HCT116 (cell line): ENCODE data around the gene KRT14. TPM values are rescaled to one million over a fixed set of nuclear protein-coding genes. Genes with fewer than 3 reads are reported as not detected.
"Not testable (repeated sequence)": the region's sequence is repeated elsewhere in the genome, so short reads cannot be mapped to it uniquely, and the experiment has no call there.

Experiments
- ATAC-seq: fragments of 200-7000 bp; cut with Tn5 transposase; 2 replicates; pipeline ENCODE4 v1.9.1; 2020; ENCODE audit warnings: mild to moderate bottlenecking, moderate library complexity
- BruUV-seq: library from RNA; stranded (reverse); fragments of 400-500 nt; replicated peaks from 2 replicates; lab custom pipeline; 2021; lab: Mats Ljungman, UMichigan
- CTCF ChIA-PET: fragments of 300-600 bp; sonication (Branson Sonifier 250); formaldehyde crosslinking; loops from one replicate; lab custom pipeline; 2021; ENCODE audit warnings: antibody characterized with exemption; lab: Charles Lee
- POLR2A ChIA-PET: fragments of 300-600, 350-600 bp; sonication (Branson Sonifier 250); formaldehyde crosslinking; loops from one replicate; lab custom pipeline; 2021; ENCODE audit warnings: antibody characterized with exemption; lab: Charles Lee
- RAD21 ChIA-PET, 2 experiments: fragments of 300-600 bp; sonication (Branson Sonifier 250); formaldehyde crosslinking; loops; one replicate each; lab custom pipeline; 2023; ENCODE audit warnings: low total read pairs in 2 of 2; ENCODE audit not compliant: uncharacterized antibody in 2 of 2, unreplicated experiment in 2 of 2, low non-redundant PET in 1 of 2; lab: Charles Lee
- DNase-seq: peaks from one replicate; pipeline ENCODE4 v3.0.0-alpha.2; 2010; ENCODE audit warnings: low read depth, low spot score
- H2AFZ ChIP-seq: fragments of 200-600 bp; shearing (Covaris generic), sonication (generic); 2 replicates; pipeline ENCODE4 v1.6.1; 2017; ENCODE audit warnings: low read depth, mixed run types, mixed read lengths, antibody characterized with exemption, low read length; ENCODE audit not compliant: poor library complexity, severe bottlenecking
- H3K27ac ChIP-seq: 2 replicates; pipeline ENCODE4 v1.5.1; 2012; ENCODE audit warnings: low read depth, low read length
- H3K27me3 ChIP-seq: fragments of 200-600 bp; sonication (generic); 2 replicates; pipeline ENCODE4 v1.6.1; 2016; ENCODE audit warnings: mixed run types, low read length, mixed read lengths; ENCODE audit not compliant: insufficient read depth
- H3K36me3 ChIP-seq, 2 experiments: fragments of 200-500 bp in 1 of 2; fragments of 200-600 bp in 1 of 2; sonication (Bioruptor generic) in 1 of 2; sonication (generic) in 1 of 2; 2 replicates each; pipeline versions ENCODE4 v1.5.1 to v1.6.1; 2014 to 2016; ENCODE audit warnings: low read length in 2 of 2, inconsistent platforms in 1 of 2, mixed read lengths in 1 of 2, mixed run types in 1 of 2; ENCODE audit not compliant: insufficient read depth in 2 of 2, control insufficient read depth in 1 of 2
- H3K4me1 ChIP-seq, 2 experiments: fragments of 200-600 bp in 1 of 2; sonication (generic) in 1 of 2; 2 replicates each; pipeline versions ENCODE4 v1.5.1 to v1.6.1; 2012 to 2017; ENCODE audit warnings: low read length in 2 of 2, inconsistent platforms in 1 of 2, mild to moderate bottlenecking in 1 of 2, mixed read lengths in 1 of 2, mixed run types in 1 of 2, moderate library complexity in 1 of 2; ENCODE audit not compliant: insufficient read depth in 2 of 2, control insufficient read depth in 1 of 2
- H3K4me2 ChIP-seq: fragments of 200-600 bp; sonication (generic); 2 replicates; pipeline ENCODE4 v1.6.1; 2017; ENCODE audit warnings: mixed run types, low read length, mixed read lengths
- H3K4me3 ChIP-seq, 2 experiments: fragments of 200-600 bp in 1 of 2; sonication (generic) in 1 of 2; replicated peaks in 1 of 2; 2 replicates each; pipeline ENCODE4 v1.5.1; 2011 to 2016; ENCODE audit warnings: low read length in 2 of 2, control low read depth in 1 of 2, low read depth in 1 of 2, mild to moderate bottlenecking in 1 of 2, mixed read lengths in 1 of 2, mixed run types in 1 of 2
- H3K79me2 ChIP-seq: fragments of 200-600 bp; sonication (generic); 2 replicates; pipeline ENCODE4 v1.6.1; 2017; ENCODE audit warnings: mild to moderate bottlenecking, mixed run types, low read length, moderate library complexity, mixed read lengths; ENCODE audit not compliant: insufficient read depth
- H3K9ac ChIP-seq: fragments of 200-600 bp; sonication (generic); 2 replicates; pipeline ENCODE4 v1.6.1; 2016; ENCODE audit warnings: low read length, mixed read lengths
- H3K9me2 ChIP-seq: fragments of 200-600 bp; sonication (generic), shearing (Covaris generic); 2 replicates; pipeline ENCODE4 v1.6.1; 2017; ENCODE audit warnings: mixed run types, mild to moderate bottlenecking, moderate library complexity; ENCODE audit not compliant: insufficient read depth
- H3K9me3 ChIP-seq, 2 experiments: fragments of 200-500 bp in 1 of 2; fragments of 200-600 bp in 1 of 2; sonication (Bioruptor generic) in 1 of 2; sonication (generic) in 1 of 2; 2 replicates each; pipeline ENCODE4 v1.6.1; 2014 to 2017; ENCODE audit warnings: low read length in 2 of 2, mixed read lengths in 2 of 2, inconsistent platforms in 1 of 2, low read depth in 1 of 2, mild to moderate bottlenecking in 1 of 2, mixed run types in 1 of 2, moderate library complexity in 1 of 2; ENCODE audit not compliant: control insufficient read depth in 1 of 2, insufficient read depth in 1 of 2
- H4K20me1 ChIP-seq: fragments of 200-600 bp; sonication (generic), shearing (Covaris generic); 2 replicates; pipeline ENCODE4 v1.6.1; 2017; ENCODE audit warnings: mixed run types, mild to moderate bottlenecking, moderate library complexity; ENCODE audit not compliant: insufficient read depth
- ATF3 ChIP-seq: IDR thresholded peaks from 2 replicates; pipeline ENCODE4 v1.6.1; 2012
- CEBPB ChIP-seq: IDR thresholded peaks from 2 replicates; pipeline ENCODE4 v1.6.1; 2012; ENCODE audit warnings: low read depth
- CTCF ChIP-seq, 3 experiments: fragments of 200-600 bp in 1 of 3; sonication (generic) in 1 of 3; IDR thresholded peaks in 2 of 3; conservative IDR thresholded peaks in 1 of 3; 2 replicates each; pipeline ENCODE4 v1.5.1; 2012 to 2017; ENCODE audit warnings: low read depth in 2 of 3, low read length in 2 of 3, antibody characterized with exemption in 1 of 3, borderline replicate concordance in 1 of 3, control low read depth in 1 of 3, mild to moderate bottlenecking in 1 of 3, mixed read lengths in 1 of 3, mixed run types in 1 of 3, moderate library complexity in 1 of 3; ENCODE audit not compliant: insufficient read depth in 1 of 3
- EGR1 ChIP-seq: IDR thresholded peaks from 2 replicates; pipeline ENCODE4 v1.6.1; 2012; ENCODE audit warnings: low read depth
- ELF1 ChIP-seq: IDR thresholded peaks from 2 replicates; pipeline ENCODE4 v1.6.1; 2012; ENCODE audit warnings: low read depth, borderline replicate concordance
- EZH2 ChIP-seq: fragments of 200-600 bp; sonication (generic); IDR thresholded peaks from 2 replicates; pipeline ENCODE4 v1.6.1; 2017; ENCODE audit warnings: antibody characterized with exemption, mixed run types
- MAX ChIP-seq: IDR thresholded peaks from 2 replicates; pipeline ENCODE4 v1.6.1; 2012
- POLR2AphosphoS5 ChIP-seq: IDR thresholded peaks from 2 replicates; pipeline ENCODE4 v1.6.1; 2011; ENCODE audit warnings: mild to moderate bottlenecking, low read depth, low read length, moderate library complexity
- RAD21 ChIP-seq: IDR thresholded peaks from 2 replicates; pipeline ENCODE4 v1.6.1; 2012; ENCODE audit warnings: low read depth, mild to moderate bottlenecking
- TCF7L2 ChIP-seq: IDR thresholded peaks from 2 replicates; pipeline ENCODE4 v1.7.0; 2011; ENCODE audit warnings: borderline replicate concordance, inconsistent platforms; ENCODE audit not compliant: insufficient read depth, insufficient read length; ENCODE audit errors: extremely low read depth
- ZBTB33 ChIP-seq: IDR thresholded peaks from 2 replicates; pipeline ENCODE4 v1.6.1; 2011; ENCODE audit warnings: mild to moderate bottlenecking, low read length, moderate library complexity; ENCODE audit not compliant: insufficient replicate concordance; ENCODE audit errors: extremely low read depth
- ZFX ChIP-seq: fragments of 450-650 bp; IDR thresholded peaks from 2 replicates; pipeline ENCODE4 v1.6.1; 2017
- ZNF274 ChIP-seq: fragments of 200-500 bp; sonication (Bioruptor generic); IDR thresholded peaks from 2 replicates; pipeline ENCODE4 v1.6.1; 2014; ENCODE audit warnings: mild to moderate bottlenecking, low read depth, low read length, inconsistent platforms
- intact Hi-C: fragments of 100-400 bp; cut with micrococcal nuclease; formaldehyde crosslinking; loops from 2 replicates; pipeline ENCODE4 v1.10.0; 2022
- total RNA-seq: library from RNA; stranded (reverse); gene quantifications from one replicate; pipeline ENCODE4 v1.2.1, GENCODE V29; 2021; ENCODE audit not compliant: unreplicated experiment

Gene KRT14
- total RNA-seq, 1 experiment from 2014 or later: not detected

- no peaks in the 10 kb centered on the region for H3K27me3 ChIP-seq
- no peak overlapping the region for H2AFZ ChIP-seq
- ATAC-seq: no peak
- no peak overlapping the region for H3K4me3 ChIP-seq
- H3K4me2 ChIP-seq: no peak overlapping the region
- peaks cover 0 to 10% of the 10 kb centered on the region in 2 experiments; a peak in 2 of 4 replicates for H3K4me1 ChIP-seq
- TF ChIP-seq MAX: no peak
- no peak for TF ChIP-seq EGR1
- no peak for TF ChIP-seq EZH2
- TF ChIP-seq ZNF274: no peak
- TF ChIP-seq ZFX: no peak
- TF ChIP-seq RAD21: no peak
- TF ChIP-seq ZBTB33: no peak
- TF ChIP-seq ATF3: no peak
- TF ChIP-seq TCF7L2: no peak
- TF ChIP-seq ELF1: no peak
- no peak for TF ChIP-seq POLR2AphosphoS5
- TF ChIP-seq CEBPB: no peak
- TF ChIP-seq CTCF (IDR thresholded peaks at IDR 0.05 in 2 of 3, conservative IDR thresholded peaks at IDR 0.05 in 1 of 3; ENCODE audit: borderline replicate concordance in 1 of 3, insufficient read depth in 1 of 3, low read depth in 2 of 3, low read length in 2 of 3): no peak
- no peaks in the 10 kb centered on the region for H3K79me2 ChIP-seq
- ChIA-PET CTCF (no interaction called here), POLR2A (no interaction called here), RAD21 (no interaction called here)
- H4K20me1 ChIP-seq: no peaks in the 10 kb centered on the region
- no peak for DNase-seq
- no peaks in the 10 kb centered on the region for H3K9me2 ChIP-seq
- no peaks in the 10 kb centered on the region for H3K36me3 ChIP-seq
- H3K27ac ChIP-seq: no peak overlapping the region
- H3K9ac ChIP-seq: no peak overlapping the region
- no TSS peak for BruUV-seq
- intact Hi-C loops: no loop called here
- H3K9me3 ChIP-seq: no peaks in the 10 kb centered on the region
These were observed 35.2 kb upstream of the KRT14 start for GRCh38 chr17:41621916-41622315.

- H2AFZ ChIP-seq, ATAC-seq, DNase-seq, CTCF ChIA-PET, H3K9ac ChIP-seq, H3K9me3 ChIP-seq, H4K20me1 ChIP-seq, H3K79me2 ChIP-seq, H3K4me3 ChIP-seq, H3K36me3 ChIP-seq, BruUV-seq, H3K27me3 ChIP-seq, RAD21 ChIA-PET, intact Hi-C loops, H3K9me2 ChIP-seq, H3K27ac ChIP-seq, H3K4me2 ChIP-seq, POLR2A ChIA-PET: not testable (repeated sequence)
- H3K4me1 ChIP-seq: peaks cover 0 to 10% of the 10 kb centered on the region in 2 experiments; a peak in 2 of 4 replicates
These were observed 34.7 kb upstream of the KRT14 start for GRCh38 chr17:41621435-41621817.
